Caco-2 (cell line): ENCODE results near the gene ADARB1. TPM values are rescaled to one million over a fixed set of nuclear protein-coding genes. Genes with fewer than 3 reads are reported as not detected.

ENCODE experiments used
- BruUV-seq: library from RNA; stranded (reverse); fragments of 400-500 nt; replicated peaks from 2 replicates; lab custom pipeline; 2021; lab: Mats Ljungman, UMichigan
- CTCF ChIA-PET: fragments of 300-600 bp; sonication (Branson Sonifier 250); formaldehyde crosslinking; loops from one replicate; lab custom pipeline; 2022; ENCODE audit warnings: antibody characterized with exemption; lab: Charles Lee
- POLR2A ChIA-PET: fragments of 300-600 bp; sonication (Branson Sonifier 250); formaldehyde crosslinking; loops from one replicate; lab custom pipeline; 2022; ENCODE audit warnings: antibody characterized with exemption; lab: Charles Lee
- DNase-seq, 2 experiments: peaks; one replicate each; pipeline versions ENCODE4 v3.0.0 to v3.0.0-alpha.2; 2020 to 2022
- H3K27me3 ChIP-seq: replicated peaks from 2 replicates; pipeline ENCODE4 v1.6.0; 2011; ENCODE audit warnings: low read length; ENCODE audit not compliant: control insufficient read depth, insufficient read depth
- H3K36me3 ChIP-seq: 2 replicates; pipeline ENCODE4 v1.5.1; 2011; ENCODE audit warnings: low read length; ENCODE audit not compliant: control insufficient read depth, insufficient read depth
- H3K4me1 ChIP-seq: fragments of 250-450 bp; sonication (Bioruptor Pico); 2 replicates; pipeline ENCODE4 v1.5.1; 2020; ENCODE audit warnings: mild to moderate bottlenecking
- H3K4me3 ChIP-seq: 2 replicates; pipeline ENCODE4 v1.5.1; 2011; ENCODE audit warnings: low read depth, mild to moderate bottlenecking, control low read depth, low read length
- H3K9me3 ChIP-seq: fragments of 250-450 bp; sonication (Bioruptor Pico); 2 replicates; pipeline ENCODE4 v1.5.1; 2020; ENCODE audit warnings: mild to moderate bottlenecking, moderate library complexity
- H3K27ac Mint-ChIP-seq: one replicate; pipeline ENCODE4 v1.8.0; 2022; ENCODE audit warnings: mixed read lengths; ENCODE audit not compliant: unreplicated experiment
- H3K27me3 Mint-ChIP-seq: one replicate; pipeline ENCODE4 v1.8.0; 2022; ENCODE audit warnings: mixed read lengths; ENCODE audit not compliant: insufficient read depth, unreplicated experiment
- H3K36me3 Mint-ChIP-seq: one replicate; pipeline ENCODE4 v1.8.0; 2022; ENCODE audit warnings: mild to moderate bottlenecking, mixed read lengths; ENCODE audit not compliant: insufficient read depth, unreplicated experiment
- H3K4me1 Mint-ChIP-seq: one replicate; pipeline ENCODE4 v1.8.0; 2022; ENCODE audit warnings: low read depth, mixed read lengths; ENCODE audit not compliant: unreplicated experiment
- H3K4me3 Mint-ChIP-seq: one replicate; pipeline ENCODE4 v1.8.0; 2022; ENCODE audit warnings: mild to moderate bottlenecking, moderate library complexity, mixed read lengths; ENCODE audit not compliant: unreplicated experiment
- H3K9me3 Mint-ChIP-seq: one replicate; pipeline ENCODE4 v1.8.0; 2022; ENCODE audit warnings: mixed read lengths; ENCODE audit not compliant: unreplicated experiment
- CTCF ChIP-seq, 2 experiments: fragments of 200-600 bp in 1 of 2; IDR thresholded peaks; 1 replicate in 1 of 2; 2 replicates in 1 of 2; pipeline versions ENCODE4 v1.5.1 to v1.8.0; 2011 to 2022; ENCODE audit warnings: antibody characterized with exemption in 1 of 2, control low read depth in 1 of 2, inconsistent platforms in 1 of 2, low read depth in 1 of 2, low read length in 1 of 2, mild to moderate bottlenecking in 1 of 2, moderate library complexity in 1 of 2; ENCODE audit not compliant: insufficient read depth in 1 of 2, severe bottlenecking in 1 of 2, unreplicated experiment in 1 of 2
- intact Hi-C: fragments of 100-400 bp; cut with micrococcal nuclease; formaldehyde crosslinking; loops from one replicate; pipeline ENCODE4 v1.10.0; 2022; ENCODE audit not compliant: unreplicated experiment
- total RNA-seq: library from RNA; stranded (reverse); gene quantifications from 2 replicates; pipeline ENCODE4 v1.2.3, GENCODE V29; 2022

Gene ADARB1
- total RNA-seq, 1 experiment from 2014 or later: 25.4 TPM

- H3K36me3 Mint-ChIP-seq: no peaks in the 10 kb centered on the region
- CTCF ChIA-PET: interaction anchor here (0.6 to 1.5 kb wide), 2 partner anchors 38 to 101 kb away, joined by 3 to 5 read pairs; no protein-coding TSS in a partner anchor
- H3K27ac Mint-ChIP-seq: peak overlapping the region; percentile 25
- no peak overlapping the region for H3K4me3 Mint-ChIP-seq
- BruUV-seq: no TSS peak
- DNase-seq: peak in 1 of 2 experiments; percentile 35
- no peaks in the 10 kb centered on the region for H3K4me1 Mint-ChIP-seq
- no peaks in the 10 kb centered on the region for H3K36me3 ChIP-seq
- H3K27me3 Mint-ChIP-seq: no peaks in the 10 kb centered on the region
- H3K27me3 ChIP-seq: no peaks in the 10 kb centered on the region
- no peak overlapping the region for H3K4me3 ChIP-seq
- peaks cover 9% of the 10 kb centered on the region for H3K9me3 Mint-ChIP-seq
- peaks cover 6% of the 10 kb centered on the region; the same call in 1 of the 2 replicates for H3K4me1 ChIP-seq
- intact Hi-C loops: no loop called here
- POLR2A ChIA-PET: no interaction called here
- TF ChIP-seq CTCF (IDR thresholded peaks at IDR 0.05; ENCODE audit: insufficient read depth in 1 of 2, low read depth in 1 of 2, low read length in 1 of 2, severe bottlenecking in 1 of 2, unreplicated experiment in 1 of 2): no peak
- peaks cover 16% of the 10 kb centered on the region for H3K9me3 ChIP-seq
Observed at GRCh38 chr21:45050797-45051489, 23.4 kb upstream of the ADARB1 start.

GRCh38 chr21:45051580-45052434, 22.6 kb upstream of the ADARB1 start:
- no peaks in the 10 kb centered on the region for H3K36me3 Mint-ChIP-seq
- no peak overlapping the region for H3K4me3 Mint-ChIP-seq
- BruUV-seq: no TSS peak

More at GRCh38 chr21:45051580-45052434, 22.6 kb upstream of the ADARB1 start:
- Histone ChIP-seq H3K9me3 (peaks cover 13% of the 10 kb centered on the region), H3K4me1 (peaks cover 6% of the 10 kb centered on the region; the same call in 1 of the 2 replicates), H3K27me3 (no peaks in the 10 kb centered on the region), H3K36me3 (no peaks in the 10 kb centered on the region), H3K4me3 (no peak overlapping the region)
- ChIA-PET CTCF (interaction anchor here (0.6 to 1.5 kb wide), 2 partner anchors 39 to 102 kb away, joined by 3 to 5 read pairs; no protein-coding TSS in a partner anchor), POLR2A (no interaction called here)
- H3K4me1 Mint-ChIP-seq: no peaks in the 10 kb centered on the region
- no peak for TF ChIP-seq CTCF (IDR thresholded peaks at IDR 0.05; ENCODE audit: insufficient read depth in 1 of 2, low read depth in 1 of 2, low read length in 1 of 2, severe bottlenecking in 1 of 2, unreplicated experiment in 1 of 2)
- intact Hi-C loops: no loop called here
- H3K27ac Mint-ChIP-seq: no peak overlapping the region
- no peak for DNase-seq
- peaks cover 9% of the 10 kb centered on the region for H3K9me3 Mint-ChIP-seq
- no peaks in the 10 kb centered on the region for H3K27me3 Mint-ChIP-seq
